CD4-positive, alpha-beta T cell treated with Interleukin-4 for 4 hours (primary cell): ENCODE data around the gene EPS8L1.
"Not testable (repeated sequence)": the region's sequence is repeated elsewhere in the genome, so short reads cannot be mapped to it uniquely, and the experiment has no call there.

Source experiments
- DNase-seq: peaks from one replicate; pipeline ENCODE4 v3.0.0-alpha.2; 2020

EPS8L1 gene

DNA sequence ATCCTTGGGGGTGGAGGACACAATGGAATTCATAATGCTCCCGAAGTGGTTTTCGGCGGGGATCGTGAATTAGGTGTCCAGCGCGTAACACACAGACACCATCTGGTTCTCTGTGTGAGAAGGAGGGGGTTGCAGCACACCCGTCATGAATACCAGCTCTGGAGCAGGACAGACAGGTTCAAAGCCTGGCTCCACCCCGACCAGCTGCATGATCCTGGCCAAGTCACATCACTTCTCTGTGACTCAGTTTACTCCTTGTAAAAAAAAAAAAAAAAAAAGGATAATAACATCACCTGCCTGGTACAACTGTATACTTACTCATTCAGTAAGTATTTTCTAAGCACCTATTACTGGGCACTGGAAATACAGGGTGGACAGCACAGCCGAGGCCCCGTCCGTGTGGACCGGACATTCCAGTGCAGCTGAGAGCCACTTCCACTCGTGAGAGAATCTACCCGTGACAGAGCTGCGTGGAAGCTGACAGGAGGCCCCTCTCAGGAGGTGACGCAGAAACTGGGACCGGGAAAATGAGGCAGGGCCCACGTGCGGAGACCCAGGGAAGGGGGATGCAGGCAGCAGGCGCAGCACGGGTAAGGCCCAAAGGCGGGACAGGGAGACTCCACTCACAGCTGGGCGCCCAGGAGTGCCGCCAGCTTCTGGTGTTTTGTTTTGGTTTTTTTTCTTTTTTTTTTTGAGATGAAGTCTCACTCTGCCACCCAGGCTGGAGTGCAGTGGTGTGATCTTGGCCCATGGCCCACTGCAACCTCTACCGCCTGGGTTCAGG, 24.7 kb upstream of the EPS8L1 start:
- no peak for DNase-seq

DNA sequence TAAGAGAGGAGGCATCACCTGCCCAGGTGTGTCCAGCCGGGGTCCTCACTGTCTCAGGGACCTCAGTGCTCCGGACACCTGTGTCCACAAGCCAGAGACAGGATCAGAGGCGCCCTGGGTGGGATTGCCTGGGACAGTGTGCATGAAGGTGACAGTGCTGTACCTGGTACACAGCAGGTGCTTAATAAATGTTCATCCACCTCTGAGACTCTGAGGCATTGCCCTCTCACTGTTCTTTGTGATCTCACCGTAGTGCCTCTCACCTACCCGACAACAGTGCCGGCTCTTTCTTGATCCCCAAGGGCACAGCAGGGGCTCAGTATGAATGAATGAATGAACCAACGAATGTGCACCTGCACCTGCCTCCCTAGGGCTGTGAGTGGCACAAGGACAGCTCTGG, 21.9 kb upstream of the EPS8L1 start:
- DNase-seq: no peak

DNA sequence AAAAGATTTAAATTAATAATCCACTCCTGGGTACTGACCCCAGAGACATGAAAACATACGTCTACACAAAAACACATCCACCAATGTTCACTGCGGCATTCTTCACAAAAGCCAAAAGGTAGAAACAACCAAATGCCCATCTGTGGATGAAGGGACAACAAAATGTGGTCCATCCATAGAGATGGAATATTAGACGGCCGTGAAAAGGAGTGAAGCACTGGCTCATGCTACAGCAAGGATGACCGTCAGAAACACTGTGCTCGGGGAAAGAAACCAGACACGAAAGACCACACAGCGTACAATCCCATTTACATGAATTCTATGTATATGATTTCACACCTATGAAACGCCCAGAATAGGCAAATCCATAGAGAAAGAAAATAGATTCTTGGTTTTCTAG, 18.8 kb upstream of the EPS8L1 start:
- no peak for DNase-seq

DNA sequence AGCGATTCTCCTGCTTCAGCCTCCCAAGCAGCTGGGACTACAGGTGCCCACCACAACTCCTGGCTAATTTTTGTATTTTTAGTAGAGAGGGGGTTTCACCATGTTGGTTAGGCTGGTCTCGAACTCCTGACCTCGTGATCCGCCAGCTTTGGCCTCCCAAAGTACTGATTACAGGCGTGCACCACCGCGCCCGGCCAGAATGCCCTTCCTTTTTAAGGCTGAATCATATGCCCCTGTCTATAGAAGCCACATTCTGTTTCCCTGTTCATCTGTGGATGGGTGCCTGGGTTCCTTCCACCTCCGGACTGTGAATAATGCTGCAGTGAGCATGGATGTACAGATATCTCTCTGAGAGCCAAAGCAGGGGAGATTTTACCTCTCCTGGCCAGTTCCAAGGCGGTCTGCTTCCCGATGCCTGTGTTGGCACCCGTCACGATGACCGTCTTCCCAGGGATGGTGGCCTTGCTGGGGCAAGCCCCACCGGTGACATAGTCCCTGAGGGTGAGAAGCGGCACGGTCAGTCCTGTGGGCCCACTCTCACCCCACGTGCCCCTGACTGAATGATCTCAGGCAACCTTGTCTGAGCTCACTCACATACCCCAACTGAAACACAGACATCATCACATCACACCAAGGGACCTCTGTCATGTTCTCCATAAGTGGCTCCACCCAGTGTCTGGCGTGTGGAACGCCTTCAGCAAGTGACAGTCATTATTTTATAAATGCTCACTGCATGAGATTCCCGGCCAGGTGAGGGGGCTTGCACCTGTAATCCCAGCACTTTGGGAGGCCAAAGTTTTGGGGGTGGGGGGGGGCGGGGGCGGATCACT, 16.7 kb upstream of the EPS8L1 start:
- no peak for DNase-seq

DNA sequence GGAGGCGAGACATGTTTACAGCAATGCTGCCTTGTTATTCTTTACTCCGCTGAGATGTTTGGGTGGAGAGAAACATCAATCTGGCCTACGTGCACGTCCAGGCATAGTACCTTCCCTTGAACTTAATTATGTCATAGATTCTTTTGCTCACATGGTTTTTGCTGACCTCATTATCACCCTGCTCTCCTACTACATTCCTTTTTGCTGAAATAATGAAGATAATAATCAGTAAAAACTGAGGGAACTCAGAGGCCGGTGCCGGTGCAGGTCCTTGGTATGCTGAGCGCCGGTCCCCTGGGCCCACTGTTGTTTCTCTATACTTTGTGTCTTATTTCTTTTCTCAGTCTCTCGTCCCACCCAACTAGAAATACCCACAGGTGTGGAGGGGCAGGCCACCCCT, 15.4 kb upstream of the EPS8L1 start:
- DNase-seq: not testable (repeated sequence)

DNA sequence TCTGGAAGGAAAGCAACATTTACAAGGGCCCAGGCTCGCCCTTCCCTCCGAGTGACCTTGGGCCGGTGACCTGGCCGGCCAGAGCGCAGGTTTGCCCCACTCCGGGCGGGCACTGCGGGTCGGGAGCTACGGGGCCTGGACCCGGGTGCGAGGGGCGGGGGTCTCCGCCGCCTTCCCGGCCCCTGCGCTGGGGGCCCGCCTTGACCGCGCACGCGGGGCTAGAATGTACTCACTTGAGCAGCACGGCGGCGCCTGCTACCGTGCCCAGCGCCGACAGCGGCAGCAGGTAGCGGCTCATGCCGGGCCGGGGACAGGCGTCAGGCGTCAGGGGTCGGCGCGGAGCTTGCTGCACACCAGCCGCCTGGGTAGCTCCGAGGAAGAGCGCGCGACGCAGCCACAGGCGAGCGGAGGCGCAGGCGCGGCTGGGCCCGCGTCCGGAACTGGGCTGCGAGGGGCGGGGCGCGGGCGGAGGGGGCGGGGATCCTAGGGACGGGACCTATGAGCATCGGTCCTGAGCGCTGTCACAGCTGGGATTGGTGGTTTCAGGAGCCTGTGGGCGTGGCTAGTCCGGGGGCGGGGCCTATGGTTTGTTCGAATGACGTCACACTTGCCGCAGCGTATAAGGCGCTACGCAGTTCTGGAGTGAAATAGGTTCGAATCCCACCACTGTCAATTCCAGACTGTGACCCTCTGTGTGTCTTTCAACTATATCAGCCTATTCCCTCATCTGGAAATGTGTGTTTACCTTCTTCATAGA, 12.8 kb upstream of the EPS8L1 start, which contains the start of gene RDH13:
Gene RDH13 (minus strand): TSS at position 414 of the 757 bp plus-strand sequence. CDS start 116 bp downstream, at position 298.
- DNase-seq: peak; percentile 93

DNA sequence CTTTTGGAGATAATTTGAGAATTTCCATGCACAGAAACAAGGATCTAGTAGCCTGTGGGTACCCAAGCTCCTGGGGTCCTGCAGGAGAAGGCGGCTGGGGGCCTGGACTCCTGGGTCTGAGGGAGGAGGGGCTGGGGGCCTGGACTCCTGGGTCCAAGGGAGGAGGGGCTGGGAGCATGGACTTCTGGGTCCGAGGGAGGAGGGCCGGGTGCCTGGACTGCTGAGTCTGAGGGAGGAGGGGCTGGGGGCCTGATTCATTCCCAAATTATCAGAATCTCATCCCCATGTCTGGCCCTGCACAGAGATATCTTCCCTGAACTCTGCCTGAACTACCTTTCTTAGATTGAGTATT, 12.2 kb upstream of the EPS8L1 start:
- DNase-seq: no peak

DNA sequence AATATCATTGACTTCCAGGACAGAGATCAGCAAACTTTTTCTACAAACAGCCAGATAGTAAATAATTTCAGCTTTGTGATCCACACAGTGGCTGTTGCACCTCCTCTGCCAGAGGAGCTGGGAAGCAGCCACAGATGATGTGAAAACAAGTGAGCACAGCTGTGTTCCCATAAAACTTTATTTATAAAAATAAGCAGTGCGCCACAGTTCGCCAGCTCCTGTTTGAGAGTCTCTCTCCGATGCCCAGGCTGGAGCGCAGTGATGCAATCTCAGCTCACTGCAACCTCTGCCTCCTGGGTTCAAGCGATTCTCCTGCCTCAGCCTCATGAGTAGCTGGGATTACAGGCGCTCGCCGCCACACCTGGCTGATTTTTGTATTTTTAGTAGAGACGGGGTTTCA, 10.2 kb upstream of the EPS8L1 start:
- DNase-seq: not testable (repeated sequence)

DNA sequence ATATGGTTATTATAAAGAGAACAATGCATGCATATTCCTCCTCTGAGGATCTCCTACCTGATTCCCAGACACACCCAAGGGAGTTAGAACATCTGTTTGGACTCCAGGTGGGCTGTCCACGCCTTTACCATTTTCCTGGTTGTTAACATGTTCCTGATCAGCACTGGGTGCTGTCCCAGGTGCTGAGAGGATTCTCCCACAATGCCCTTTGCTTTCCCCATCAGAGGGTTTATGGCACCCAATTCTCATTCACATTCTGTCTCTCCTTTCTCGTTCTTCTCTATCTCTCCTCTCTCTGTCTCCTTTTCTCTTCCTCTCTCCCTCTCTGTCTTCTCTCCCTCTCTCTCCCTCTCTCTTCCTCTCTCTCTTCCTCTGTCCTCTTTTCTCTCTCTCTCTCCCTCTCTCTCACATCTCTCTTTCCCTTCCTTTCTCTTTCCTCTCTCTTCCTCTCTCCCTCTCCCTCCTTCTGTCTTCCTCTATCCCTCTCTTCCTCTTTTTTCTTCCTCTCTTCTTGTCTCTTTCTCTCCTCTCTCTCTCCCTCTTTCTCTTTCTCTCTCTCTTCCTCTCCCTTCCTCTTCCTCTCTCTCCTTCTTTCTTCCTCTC, 9.5 kb upstream of the EPS8L1 start:
- no peak for DNase-seq

DNA sequence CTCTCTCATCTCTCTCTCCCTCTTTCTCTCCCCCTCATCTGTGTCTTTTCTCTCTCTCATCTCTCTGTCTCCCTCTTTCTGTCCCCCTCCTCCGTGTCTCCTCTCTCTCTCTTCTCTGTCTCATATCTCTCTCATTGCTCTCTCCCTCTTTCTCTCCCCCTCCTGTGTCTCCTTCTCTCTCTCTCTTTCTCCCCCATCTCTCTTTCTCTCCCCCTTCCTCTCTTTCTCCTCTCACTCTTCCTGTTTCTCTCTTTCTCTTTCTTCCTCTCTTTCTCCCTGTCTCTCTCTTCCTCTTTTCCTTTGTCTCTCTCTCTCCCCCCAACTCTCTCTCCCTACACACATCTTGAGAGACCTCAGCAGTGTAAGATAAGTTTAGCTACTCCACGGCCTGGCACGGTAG, 7.8 kb upstream of the EPS8L1 start:
- DNase-seq: no peak

DNA sequence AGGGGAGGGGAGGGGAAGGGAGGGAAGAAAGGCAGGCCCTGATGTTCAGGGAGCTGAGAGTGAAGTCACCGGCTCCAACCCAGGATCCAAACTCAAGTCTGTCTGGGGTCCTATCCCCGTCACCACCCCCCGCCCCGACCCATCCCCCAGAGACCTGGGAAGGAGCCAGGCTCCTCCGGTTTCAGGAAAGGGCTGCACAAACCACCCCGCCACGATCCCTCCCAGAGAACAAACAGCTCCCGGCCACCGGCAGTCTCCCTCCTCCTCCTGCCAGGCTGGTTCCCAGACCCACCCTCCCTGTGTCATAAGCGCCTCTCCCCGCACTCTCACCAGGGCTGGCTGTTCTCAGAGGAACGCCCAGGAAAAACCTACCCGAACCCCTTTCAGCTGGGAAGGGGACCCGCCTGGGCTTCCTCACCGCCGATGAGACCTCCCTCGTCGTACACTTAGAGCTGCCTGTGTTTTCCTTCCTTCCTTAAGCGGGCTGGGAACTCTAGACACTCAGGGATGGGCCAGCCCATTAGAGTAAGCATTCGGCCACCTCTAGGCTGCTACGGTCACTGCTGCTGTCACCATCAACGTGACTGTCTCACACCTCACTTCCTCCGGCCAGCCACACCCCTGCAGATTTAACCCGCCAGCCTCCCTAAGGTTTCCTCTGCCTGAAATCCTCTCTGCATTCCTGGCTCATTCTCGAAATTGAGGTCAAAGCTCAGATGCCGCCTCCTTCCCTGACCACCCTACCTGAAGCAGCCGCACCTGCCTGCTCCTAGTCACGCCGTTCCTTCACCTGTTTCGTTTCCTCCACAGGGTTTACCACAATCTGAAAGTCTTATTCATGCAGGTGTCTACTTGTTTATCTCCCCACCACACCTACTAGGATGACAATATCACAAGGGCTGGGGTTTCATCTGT, 6.5 kb upstream of the EPS8L1 start:
- DNase-seq: no peak

DNA sequence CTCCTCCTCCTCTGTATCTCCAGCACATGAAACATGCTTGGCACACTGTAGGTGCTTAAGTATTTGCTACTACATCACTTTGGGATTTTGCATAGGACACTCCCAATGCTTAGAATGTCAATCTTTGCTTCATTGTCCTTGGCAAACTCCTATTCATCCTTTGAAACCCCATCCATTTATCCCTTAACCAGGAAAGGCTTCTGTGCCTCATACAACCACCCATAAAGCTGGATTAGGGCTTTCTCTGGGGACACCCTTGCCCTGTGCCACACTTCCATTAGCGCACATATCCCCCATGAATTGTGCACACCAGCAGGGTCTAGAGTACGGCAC, 5.8 kb upstream of the EPS8L1 start:
- no peak for DNase-seq

DNA sequence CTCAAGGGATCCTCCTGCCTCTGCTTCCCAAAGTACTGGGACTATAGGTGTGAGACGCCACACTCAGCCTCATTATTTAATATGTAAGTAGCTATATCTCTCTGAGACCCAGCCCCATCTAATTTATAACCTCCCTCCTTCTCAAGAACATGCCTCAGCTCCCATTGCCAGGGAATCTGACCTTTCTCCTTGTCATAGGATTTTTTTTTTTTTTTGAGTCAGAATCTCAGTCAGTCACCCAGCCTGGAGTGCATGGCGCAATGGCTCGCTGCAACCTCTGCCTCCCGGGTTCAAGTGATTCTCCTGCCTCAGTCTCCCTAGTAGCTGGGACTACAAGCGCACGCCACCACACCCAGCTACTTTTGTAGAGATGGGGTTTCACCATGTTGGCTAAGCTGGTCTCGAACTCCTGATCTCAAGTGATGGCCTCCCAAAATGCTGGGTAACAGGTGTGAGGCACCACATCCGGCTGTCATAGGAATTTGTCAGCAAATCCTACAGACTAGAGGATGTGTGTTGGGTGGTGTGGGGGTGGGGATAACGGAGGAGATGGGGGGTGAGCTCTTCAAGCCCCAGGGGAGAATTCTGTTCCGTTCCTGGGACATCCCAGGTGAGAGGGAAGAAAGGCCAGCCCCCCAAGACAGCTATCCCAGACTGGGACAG, 5.1 kb upstream of the EPS8L1 start:
- no peak for DNase-seq

DNA sequence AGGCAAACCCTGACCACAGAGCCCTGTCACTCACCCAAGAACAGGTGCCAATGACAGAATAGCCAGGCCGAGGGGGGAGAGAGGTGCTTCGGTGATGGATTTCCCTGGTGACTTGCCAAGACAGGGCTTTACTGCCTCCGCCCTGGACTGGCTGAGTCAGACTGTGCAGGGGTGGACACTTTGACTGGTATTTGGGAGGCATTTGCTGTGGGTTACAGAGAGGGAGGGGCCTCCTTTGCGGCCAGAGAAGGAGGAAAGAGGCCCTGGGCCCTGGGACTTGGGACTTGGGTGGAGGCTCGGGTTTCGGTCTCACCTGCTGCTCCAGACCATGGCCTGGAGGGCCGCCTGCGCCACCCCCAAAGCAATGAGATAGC, 4.6 kb upstream of the EPS8L1 start:
- DNase-seq: no peak

DNA sequence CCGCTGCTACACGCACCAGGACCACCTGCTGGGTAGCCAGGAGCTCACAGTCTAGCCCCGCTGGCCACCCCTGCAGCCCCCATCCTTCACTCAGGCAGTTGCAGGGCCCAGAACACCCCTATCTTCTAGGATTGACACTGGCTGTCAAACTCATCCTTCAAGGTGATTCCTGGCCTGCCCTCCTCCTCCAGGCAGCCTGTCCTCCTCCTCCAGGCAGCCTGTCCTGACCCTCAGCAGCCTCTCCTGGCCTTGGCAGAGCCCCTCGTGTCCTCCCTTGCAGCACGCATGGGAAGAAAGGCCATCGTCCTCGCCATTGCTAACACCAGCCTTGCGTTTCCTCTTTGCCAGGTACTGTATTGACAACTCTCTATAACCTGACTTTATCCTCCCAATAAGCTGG, 3.8 kb upstream of the EPS8L1 start:
- DNase-seq: no peak

DNA sequence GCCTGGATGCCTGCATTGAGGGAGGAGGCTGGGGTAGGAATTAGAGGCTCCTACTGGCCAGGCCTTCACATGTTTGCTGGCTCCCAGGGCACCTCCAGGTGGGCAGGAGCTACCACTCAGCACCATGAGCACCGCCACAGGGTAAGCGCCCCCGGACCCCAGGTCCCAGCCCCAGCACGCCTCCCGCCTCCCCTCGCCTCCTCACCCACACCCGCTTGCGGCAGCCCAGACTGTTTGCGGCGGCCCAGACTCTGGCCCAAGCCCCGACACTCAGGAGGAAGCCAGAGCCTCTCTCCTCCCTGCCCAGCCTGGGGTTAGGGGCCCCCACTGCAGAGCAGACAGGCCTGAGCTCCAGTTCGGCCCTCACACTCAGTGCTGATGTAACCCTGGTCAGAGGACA, 652 bp downstream of the EPS8L1 start:
- no peak for DNase-seq

DNA sequence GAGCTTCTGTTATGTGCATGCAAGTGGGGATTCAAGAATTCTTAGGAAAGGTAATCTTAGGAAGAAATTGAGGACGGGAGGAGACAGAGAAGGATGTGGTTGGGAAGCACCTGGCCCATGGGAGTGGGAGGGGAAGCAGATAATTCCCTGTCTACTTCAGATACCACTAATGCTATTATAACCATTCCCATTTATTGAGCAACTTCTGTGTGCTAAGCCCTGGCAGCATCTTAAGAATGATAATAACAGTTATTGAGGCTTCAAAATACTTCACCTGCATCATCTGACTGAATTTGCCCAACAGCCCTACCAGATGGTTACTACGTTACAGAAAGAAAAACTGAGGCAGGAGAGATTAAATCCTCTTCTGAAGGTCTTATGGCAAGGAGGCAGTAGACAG, 1.4 kb downstream of the EPS8L1 start:
- DNase-seq: no peak

DNA sequence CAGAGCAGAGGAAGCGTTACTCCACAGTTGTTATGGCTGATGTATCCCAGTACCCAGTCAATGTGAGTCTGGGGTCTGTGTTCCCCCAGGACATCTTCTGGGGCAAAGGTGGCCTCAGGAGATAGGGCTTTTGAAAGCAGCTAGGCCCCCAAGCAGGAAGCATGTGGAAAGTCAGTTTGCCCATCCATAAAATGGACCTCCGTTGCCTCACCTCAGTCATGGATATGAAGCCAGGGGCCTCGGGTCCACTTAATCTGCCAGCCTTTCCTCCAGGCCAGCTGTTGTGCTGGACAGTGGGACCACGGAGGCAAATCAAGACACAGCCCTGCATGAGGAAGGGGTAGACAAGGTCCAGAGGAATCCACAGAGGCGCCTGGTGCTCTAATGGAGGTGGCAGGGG, 3.3 kb downstream of the EPS8L1 start:
- no peak for DNase-seq

DNA sequence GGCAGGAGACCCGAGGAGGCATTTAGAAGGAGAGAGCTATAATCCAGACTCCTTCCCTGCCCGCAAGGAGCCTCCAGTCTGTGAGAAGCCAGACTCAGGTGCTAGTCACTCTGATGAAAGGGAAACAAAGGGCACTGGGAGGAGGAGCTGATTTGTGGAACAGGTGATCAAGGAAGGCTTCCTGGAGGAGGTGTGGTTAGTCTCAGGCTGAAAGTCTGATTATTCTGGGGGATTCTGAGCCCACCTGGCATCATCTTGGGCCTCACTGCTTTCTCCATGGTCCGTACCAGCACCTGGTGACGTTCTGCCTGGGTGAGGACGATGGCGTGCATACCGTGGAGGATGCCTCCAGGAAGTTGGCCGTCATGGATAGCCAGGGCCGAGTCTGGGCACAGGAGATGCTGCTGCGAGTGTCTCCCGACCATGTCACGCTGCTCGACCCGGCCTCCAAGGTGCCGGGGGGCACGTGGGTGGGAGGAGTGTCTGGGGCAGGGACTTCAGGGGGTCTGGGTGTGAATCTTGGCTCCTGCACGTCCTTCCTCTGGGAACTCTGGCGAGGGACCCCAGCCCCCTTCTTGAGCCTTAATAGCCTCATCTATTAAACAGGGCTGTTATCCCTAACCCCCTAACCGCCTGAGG, 3.9 kb downstream of the EPS8L1 start:
- DNase-seq: no peak

DNA sequence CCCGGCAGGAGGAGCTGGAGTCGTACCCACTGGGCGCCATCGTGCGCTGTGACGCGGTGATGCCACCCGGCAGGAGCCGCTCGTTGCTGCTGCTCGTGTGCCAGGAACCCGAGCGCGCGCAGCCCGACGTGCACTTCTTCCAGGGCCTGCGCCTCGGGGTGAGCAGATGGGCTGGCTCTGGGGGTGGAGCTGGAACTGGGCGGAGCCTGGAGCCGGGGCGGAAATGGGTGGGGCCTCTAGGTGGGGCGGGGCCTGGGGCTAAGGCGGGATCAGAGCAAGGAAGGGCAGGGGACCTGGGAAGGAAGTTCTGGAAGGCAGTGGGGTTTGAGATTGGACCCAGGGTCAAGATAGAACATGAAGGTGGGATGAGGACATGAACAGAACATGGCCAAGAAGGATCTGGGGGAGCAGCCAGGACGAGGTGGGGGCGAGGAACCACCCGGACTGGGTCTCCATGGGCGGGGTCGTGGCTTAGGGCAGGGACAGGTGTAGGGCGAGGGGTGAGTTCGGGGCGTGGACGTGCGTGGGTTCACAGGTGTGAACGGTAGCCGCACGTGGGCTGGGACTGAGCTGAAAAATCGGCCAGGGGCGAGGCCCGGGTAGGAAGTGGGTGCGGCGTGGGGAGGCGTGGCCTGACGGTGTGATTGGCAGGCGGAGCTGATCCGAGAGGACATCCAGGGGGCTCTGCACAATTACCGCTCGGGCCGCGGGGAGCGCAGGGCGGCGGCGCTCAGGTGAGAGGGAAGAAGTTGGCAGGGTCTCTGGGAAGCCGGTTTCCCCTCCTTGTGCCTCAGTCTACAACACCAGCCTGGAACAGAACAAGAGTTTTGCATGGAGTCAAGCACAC, 4.7 kb downstream of the EPS8L1 start:
- DNase-seq: peak; percentile 42
